ENCODE results near the gene TH.

DNA sequence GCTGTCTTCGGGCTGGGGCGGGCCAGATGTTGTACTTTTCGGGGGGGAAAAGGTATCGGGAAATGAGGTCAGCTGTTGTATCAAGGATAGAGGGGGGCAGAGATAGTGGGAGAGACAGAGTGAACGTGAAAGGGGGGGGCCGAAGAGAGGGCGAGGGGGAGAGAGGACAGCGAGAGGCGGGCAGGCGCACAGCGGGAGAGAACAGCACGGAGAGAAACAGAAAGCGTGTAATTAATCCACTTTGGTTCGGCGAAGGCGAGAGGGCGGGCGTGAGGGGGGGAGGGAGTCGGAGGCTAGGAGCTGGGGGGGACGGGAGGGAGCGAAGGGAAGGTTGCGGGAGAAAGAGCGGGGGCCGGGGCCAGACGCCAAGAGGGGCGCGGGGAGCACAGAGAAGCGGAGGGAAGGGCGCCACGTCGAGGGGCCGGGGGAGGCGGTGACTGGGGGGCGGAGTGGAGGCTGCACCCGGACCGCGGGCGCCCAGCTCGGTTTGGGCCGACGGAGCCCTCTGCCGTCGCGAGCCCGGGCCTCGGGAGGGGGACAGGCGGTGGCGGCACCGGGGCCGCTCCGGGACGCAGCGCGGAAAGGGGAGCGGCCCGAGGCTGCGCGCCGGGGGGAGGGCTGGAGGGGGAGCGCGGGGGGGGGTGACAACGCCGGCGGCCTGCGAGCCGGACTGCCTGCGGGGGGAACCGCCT lies 33.0 kb downstream of the TH start:
- TF ChIP-seq, protein P1, sequence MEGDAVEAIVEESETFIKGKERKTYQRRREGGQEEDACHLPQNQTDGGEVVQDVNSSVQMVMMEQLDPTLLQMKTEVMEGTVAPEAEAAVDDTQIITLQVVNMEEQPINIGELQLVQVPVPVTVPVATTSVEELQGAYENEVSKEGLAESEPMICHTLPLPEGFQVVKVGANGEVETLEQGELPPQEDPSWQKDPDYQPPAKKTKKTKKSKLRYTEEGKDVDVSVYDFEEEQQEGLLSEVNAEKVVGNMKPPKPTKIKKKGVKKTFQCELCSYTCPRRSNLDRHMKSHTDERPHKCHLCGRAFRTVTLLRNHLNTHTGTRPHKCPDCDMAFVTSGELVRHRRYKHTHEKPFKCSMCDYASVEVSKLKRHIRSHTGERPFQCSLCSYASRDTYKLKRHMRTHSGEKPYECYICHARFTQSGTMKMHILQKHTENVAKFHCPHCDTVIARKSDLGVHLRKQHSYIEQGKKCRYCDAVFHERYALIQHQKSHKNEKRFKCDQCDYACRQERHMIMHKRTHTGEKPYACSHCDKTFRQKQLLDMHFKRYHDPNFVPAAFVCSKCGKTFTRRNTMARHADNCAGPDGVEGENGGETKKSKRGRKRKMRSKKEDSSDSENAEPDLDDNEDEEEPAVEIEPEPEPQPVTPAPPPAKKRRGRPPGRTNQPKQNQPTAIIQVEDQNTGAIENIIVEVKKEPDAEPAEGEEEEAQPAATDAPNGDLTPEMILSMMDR (IDR thresholded peaks at IDR 0.05): no peak
- TF ChIP-seq EP300 (IDR thresholded peaks at IDR 0.05): no peak

Measured in ovary (tissue), 3 donors.